Measurements from ENCODE around the gene CYP27A1. TPM values are rescaled to one million over a fixed set of nuclear protein-coding genes. Genes with fewer than 3 reads are reported as not detected.

The CYP27A1 gene
- total and polyA plus RNA-seq, 4 donors: 38.3 to 110 (median 77.1) TPM

DNA sequence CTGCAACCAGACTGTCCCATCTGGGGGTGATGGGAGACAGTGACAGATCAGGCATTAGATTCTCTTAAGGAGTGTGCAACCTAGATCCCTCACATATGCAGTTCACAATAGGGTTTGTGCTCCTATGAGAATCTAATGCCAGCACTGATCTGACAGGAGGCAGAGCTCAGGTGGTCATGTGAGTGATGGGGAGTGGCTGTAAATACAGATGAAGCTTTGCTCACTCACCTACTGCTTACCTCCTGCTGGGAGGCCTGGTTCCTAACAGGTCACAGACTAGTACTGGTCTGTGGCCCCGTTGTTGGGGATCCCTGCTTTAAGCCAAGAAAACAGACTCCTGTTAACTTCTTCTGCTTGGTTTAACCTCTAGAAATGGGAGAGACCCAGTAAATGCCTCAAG, 3.2 kb downstream of the CYP27A1 start:
- no peaks in the 10 kb centered on the region for H3K27me3 ChIP-seq (ENCODE audit: control insufficient read depth in 3 of 3, insufficient read depth in 3 of 3, low read length in 2 of 3)
- no peak for DNase-seq
- WGBS, 2 donors: 46 to 62% methylated on average over 1 of the region's 1 CpG
- TF ChIP-seq, protein P1, sequence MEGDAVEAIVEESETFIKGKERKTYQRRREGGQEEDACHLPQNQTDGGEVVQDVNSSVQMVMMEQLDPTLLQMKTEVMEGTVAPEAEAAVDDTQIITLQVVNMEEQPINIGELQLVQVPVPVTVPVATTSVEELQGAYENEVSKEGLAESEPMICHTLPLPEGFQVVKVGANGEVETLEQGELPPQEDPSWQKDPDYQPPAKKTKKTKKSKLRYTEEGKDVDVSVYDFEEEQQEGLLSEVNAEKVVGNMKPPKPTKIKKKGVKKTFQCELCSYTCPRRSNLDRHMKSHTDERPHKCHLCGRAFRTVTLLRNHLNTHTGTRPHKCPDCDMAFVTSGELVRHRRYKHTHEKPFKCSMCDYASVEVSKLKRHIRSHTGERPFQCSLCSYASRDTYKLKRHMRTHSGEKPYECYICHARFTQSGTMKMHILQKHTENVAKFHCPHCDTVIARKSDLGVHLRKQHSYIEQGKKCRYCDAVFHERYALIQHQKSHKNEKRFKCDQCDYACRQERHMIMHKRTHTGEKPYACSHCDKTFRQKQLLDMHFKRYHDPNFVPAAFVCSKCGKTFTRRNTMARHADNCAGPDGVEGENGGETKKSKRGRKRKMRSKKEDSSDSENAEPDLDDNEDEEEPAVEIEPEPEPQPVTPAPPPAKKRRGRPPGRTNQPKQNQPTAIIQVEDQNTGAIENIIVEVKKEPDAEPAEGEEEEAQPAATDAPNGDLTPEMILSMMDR (IDR thresholded peaks at IDR 0.05; ENCODE audit: control extremely low read depth, extremely low read depth): no peak
- no peak overlapping the region for H3K9ac ChIP-seq (ENCODE audit: insufficient read depth in 1 of 2, low read length in 2 of 2)
- no peak for ATAC-seq (ENCODE audit: insufficient read depth, low FRiP score)
- no peak overlapping the region for H3K27ac ChIP-seq (ENCODE audit: low read depth in 1 of 2, low read length in 1 of 2)
- no peak overlapping the region for H3K4me3 ChIP-seq
- no peaks in the 10 kb centered on the region for H3K9me3 ChIP-seq (ENCODE audit: control insufficient read depth in 4 of 4, insufficient read depth in 3 of 4, low read length in 3 of 4)
- H3K36me3 ChIP-seq (ENCODE audit: control insufficient read depth in 4 of 4, insufficient read depth in 4 of 4, low read length in 4 of 4): no peaks in the 10 kb centered on the region
- peaks cover 0 to 16% (median 5%) of the 10 kb centered on the region in 5 donors for H3K4me1 ChIP-seq (ENCODE audit: control insufficient read depth in 5 of 5, insufficient read depth in 5 of 5, low read length in 5 of 5)

DNA sequence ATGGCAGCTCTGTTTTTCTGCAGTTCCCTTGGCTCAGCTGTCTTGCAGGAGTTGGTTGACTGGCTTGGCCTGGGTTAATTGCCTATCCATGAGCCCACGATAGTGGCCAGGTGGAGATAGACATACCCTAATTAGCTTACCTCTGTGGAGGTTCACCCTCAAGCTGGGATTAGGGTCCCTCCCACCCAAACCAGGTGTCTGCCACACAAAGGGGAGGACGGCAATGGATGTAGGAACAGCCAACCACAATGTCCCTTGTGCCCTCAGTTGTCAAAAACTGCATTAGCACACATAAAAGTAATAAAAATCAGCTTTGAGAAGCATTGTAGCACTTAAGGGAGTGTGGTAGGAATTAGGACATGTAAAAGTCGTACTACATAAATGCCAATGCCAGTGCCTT, 4.2 kb downstream of the CYP27A1 start:
- WGBS, 2 donors: 90 to 95% methylated on average over 3 of the region's 3 CpGs
- peaks cover 0 to 12% (median 3%) of the 10 kb centered on the region in 5 donors for H3K4me1 ChIP-seq (ENCODE audit: control insufficient read depth in 5 of 5, insufficient read depth in 5 of 5, low read length in 5 of 5)
- H3K27ac ChIP-seq (ENCODE audit: low read depth in 1 of 2, low read length in 1 of 2): no peak overlapping the region
- H3K9me3 ChIP-seq (ENCODE audit: control insufficient read depth in 4 of 4, insufficient read depth in 3 of 4, low read length in 3 of 4): no peaks in the 10 kb centered on the region
- H3K9ac ChIP-seq (ENCODE audit: insufficient read depth in 1 of 2, low read length in 2 of 2): no peak overlapping the region
- ATAC-seq (ENCODE audit: insufficient read depth, low FRiP score): no peak
- no peaks in the 10 kb centered on the region for H3K27me3 ChIP-seq (ENCODE audit: control insufficient read depth in 3 of 3, insufficient read depth in 3 of 3, low read length in 2 of 3)
- no peak overlapping the region for H3K4me3 ChIP-seq
- H3K36me3 ChIP-seq (ENCODE audit: control insufficient read depth in 4 of 4, insufficient read depth in 4 of 4, low read length in 4 of 4): no peaks in the 10 kb centered on the region
- DNase-seq: no peak
- TF ChIP-seq, protein P1 (IDR thresholded peaks at IDR 0.05; ENCODE audit: control extremely low read depth, extremely low read depth): no peak

DNA sequence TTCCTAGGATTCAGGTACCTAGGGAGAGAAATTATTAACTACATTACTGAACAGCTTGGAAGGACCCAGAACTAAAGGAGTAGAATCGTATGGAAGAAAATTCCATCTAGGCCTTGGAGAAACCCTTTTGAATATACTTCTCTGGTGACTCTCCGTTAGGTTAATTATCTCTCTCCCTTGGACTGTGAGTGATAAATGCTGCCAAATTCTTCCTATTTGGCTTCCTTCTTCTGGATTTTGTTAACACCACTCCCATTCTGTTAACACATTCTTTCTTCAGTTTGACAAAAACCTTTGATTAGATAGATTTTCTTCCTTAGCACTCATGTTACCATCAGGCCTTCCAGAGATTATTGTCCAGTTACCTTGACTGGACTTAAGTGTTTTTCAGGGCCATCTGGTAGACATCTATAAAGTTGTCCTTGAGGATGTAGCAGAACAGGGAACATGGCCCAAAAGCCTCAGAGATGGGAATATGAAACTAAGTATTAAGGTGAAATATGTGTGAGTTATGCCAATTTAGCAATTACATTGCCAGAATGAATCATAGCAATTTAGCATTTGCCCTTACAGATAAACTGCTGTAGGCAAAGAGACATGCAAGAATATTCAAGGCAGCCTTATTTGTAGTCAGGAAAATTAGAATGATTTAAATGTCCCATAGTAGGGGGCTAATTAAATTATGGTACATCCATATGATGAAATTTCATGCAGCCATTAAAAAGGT, 6.7 kb downstream of the CYP27A1 start:
- Histone ChIP-seq H3K9me3 (ENCODE audit: control insufficient read depth in 4 of 4, insufficient read depth in 3 of 4, low read length in 3 of 4) (no peaks in the 10 kb centered on the region), H3K36me3 (ENCODE audit: control insufficient read depth in 4 of 4, insufficient read depth in 4 of 4, low read length in 4 of 4) (no peaks in the 10 kb centered on the region), H3K4me1 (ENCODE audit: control insufficient read depth in 5 of 5, insufficient read depth in 5 of 5, low read length in 5 of 5) (no peaks in the 10 kb centered on the region), H3K9ac (ENCODE audit: insufficient read depth in 1 of 2, low read length in 2 of 2) (no peak overlapping the region), H3K4me3 (no peak overlapping the region), H3K27ac (ENCODE audit: low read depth in 1 of 2, low read length in 1 of 2) (no peak overlapping the region), H3K27me3 (ENCODE audit: control insufficient read depth in 3 of 3, insufficient read depth in 3 of 3, low read length in 2 of 3) (no peaks in the 10 kb centered on the region)
- 92 to 96% methylated on average over 2 of the region's 2 CpGs for WGBS, 2 donors
- ATAC-seq (ENCODE audit: insufficient read depth, low FRiP score): no peak
- TF ChIP-seq, protein P1 (IDR thresholded peaks at IDR 0.05; ENCODE audit: control extremely low read depth, extremely low read depth): no peak
- no peak for DNase-seq

DNA sequence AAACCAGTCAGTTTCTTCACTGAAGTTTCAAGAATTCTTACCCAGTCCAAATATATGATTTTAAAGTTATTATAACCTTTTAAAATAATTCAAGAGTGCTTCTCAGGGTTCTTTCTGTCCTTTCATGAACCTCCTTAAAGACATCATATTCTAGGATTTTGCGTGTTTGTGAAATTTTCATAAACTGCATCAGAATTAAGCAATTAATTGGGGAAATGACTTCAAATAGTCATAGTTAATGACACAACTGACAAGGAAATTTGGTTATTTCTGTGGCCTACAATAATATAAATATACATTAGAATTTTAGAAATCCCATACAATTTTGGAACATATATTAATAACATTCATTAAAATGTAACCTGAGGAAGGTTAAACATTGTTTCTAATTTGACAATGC, 10.5 kb downstream of the CYP27A1 start:
- Histone ChIP-seq H3K4me3 (no peak overlapping the region), H3K36me3 (ENCODE audit: control insufficient read depth in 4 of 4, insufficient read depth in 4 of 4, low read length in 4 of 4) (no peaks in the 10 kb centered on the region), H3K4me1 (ENCODE audit: control insufficient read depth in 5 of 5, insufficient read depth in 5 of 5, low read length in 5 of 5) (no peaks in the 10 kb centered on the region), H3K9ac (ENCODE audit: insufficient read depth in 1 of 2, low read length in 2 of 2) (no peak overlapping the region), H3K27ac (ENCODE audit: low read depth in 1 of 2, low read length in 1 of 2) (no peak overlapping the region), H3K9me3 (ENCODE audit: control insufficient read depth in 4 of 4, insufficient read depth in 3 of 4, low read length in 3 of 4) (no peaks in the 10 kb centered on the region), H3K27me3 (ENCODE audit: control insufficient read depth in 3 of 3, insufficient read depth in 3 of 3, low read length in 2 of 3) (no peaks in the 10 kb centered on the region)
- no peak for ATAC-seq (ENCODE audit: insufficient read depth, low FRiP score)
- TF ChIP-seq, protein P1 (IDR thresholded peaks at IDR 0.05; ENCODE audit: control extremely low read depth, extremely low read depth): no peak
- no peak for DNase-seq
- WGBS, 2 donors: 80 to 96% methylated on average over 1 of the region's 1 CpG

All from lung (tissue), 12 donors.